GM10847 (cell line): ENCODE data around the gene PRKN.

Experiments
- POLR2A ChIP-seq: IDR thresholded peaks from 2 replicates; pipeline ENCODE4 v1.6.1; 2011; ENCODE audit not compliant: insufficient read length; ENCODE audit errors: extremely low read depth

The PRKN gene

DNA sequence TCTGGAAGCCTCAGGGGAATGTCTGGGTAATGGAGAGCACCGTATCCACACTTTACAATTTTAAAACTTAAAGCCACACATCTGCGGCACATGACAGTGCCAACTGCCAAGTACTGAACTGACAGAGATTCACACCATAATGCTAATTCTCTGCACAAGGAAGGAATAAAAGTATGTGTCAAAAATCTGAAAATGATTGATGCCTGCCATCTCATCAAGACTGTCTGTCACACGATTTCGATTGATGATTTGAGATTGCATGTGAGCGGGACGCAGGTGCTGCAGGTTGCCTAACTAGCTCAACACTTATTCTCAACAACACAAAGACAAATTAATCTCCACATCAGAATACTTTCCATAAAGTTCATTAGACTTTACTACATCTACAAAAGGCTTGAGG lies 391.2 kb downstream of the PRKN start:
- no peak for TF ChIP-seq POLR2A

DNA sequence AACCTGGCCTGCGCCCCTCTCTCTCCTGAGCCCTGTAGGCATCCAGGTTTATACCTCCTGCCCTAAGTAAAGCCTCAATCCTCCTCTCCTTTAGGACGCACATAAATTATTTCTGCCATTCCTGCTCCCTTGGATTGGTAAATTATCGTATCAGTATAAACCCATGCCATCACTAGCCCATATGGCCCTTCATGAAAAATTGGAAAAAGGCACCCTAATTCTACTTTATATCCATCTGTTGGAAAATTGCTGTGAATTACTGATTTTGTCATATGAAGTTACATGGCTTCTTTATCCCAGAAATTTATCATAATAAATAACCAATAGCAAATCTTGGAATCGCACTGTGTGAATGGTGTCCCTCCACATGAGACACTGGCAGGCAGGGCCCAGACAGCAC lies 395.2 kb downstream of the PRKN start:
- TF ChIP-seq POLR2A, result no peak

GRCh38 chr6:162331911-162332310 lies 395.7 kb downstream of the PRKN start:
- TF ChIP-seq POLR2A, result no peak

GRCh38 chr6:162325826-162326225 lies 401.7 kb downstream of the PRKN start:
- TF ChIP-seq POLR2A, result no peak

DNA sequence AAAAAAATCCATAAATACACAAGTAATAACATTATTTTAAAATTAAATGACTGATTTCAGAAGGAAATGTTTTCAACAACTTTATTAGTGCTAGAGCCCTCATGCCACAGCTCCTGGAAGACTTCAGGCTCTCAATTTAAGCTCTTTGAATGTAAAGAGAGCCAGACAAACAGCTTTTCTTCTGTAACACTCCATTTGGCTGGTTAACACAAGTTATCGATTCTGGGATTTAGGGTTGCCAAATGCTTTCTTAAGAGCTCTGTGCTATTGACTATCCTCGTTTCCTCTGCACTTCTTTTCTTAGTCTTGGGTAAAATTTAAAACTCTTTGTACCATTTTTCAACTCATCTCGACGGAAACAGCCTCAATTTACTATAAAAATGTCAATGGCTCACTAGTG lies 402.5 kb downstream of the PRKN start:
- no peak for TF ChIP-seq POLR2A

DNA sequence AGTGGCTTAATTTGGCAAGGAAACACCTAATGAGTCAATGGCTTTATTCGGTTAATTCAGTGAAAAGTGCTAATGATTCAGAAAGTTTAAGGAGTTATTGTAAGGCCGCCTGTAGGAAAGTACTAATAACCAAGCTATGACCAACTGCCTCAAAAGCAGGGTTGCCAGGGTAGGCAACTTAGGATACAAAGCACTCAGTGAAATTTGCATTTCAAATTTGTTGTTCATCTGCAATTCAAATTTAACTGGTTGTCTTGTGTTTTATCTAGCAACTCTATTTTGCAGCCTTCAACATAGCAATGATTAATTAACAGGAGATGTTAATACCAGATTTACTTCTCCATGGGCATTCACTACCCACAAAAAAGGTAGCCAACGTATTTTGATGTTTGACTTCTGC lies 412.3 kb downstream of the PRKN start:
- TF ChIP-seq POLR2A, result no peak

DNA sequence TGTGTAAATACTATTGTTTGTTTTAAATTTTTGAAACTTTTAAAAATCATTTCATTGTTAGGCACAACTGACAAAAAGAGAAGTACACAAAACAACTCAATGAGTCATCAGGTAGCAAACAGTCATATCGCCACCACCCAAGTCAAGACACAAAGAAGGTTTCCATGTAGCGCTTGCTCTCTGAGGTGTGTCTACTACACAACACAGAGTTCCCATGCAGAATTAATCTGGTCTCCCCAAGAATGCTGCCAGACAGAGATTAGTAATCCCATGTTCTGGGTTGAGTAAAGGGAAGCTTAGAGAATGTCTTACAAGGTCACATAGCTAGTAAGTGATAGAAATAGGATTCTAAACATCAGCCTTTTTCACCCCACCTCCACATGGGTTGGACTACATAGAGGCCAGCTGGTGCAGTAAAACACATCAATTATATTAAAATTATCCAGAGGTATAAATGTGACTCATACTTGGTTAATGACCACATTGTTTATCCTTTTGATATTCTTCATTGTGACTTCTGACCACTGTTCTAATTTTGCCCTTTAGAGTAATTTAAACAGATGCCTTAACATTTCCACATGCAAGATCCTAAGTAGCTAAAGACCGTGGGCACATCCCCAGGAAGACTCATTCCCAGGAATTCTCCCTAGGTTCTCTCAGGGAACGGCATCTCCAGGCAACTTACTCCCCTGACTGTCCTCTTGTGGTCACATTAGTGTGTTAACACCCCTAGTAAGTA lies 413.5 kb downstream of the PRKN start:
- TF ChIP-seq POLR2A, result no peak

DNA sequence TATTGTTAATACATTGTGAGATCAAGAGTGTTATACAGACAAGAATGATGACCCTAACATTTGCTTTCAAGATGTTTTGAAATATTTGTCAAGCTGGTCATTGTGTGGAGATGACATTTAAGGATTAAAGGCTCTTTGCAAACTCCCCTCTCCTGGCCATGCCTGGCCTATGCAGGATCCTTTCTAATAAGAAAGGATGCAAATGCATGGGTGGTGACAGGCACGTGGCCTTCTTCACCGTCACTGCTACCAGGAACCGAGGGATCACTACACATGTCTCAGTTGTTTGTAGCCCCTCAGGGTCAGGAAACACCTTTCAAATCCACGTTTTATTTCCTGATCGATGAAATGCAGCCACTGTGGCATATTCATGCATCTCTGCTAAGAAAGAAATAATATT lies 419.7 kb downstream of the PRKN start:
- no peak for TF ChIP-seq POLR2A

GRCh38 chr6:162306616-162307015 lies 420.9 kb downstream of the PRKN start:
- no peak for TF ChIP-seq POLR2A

DNA sequence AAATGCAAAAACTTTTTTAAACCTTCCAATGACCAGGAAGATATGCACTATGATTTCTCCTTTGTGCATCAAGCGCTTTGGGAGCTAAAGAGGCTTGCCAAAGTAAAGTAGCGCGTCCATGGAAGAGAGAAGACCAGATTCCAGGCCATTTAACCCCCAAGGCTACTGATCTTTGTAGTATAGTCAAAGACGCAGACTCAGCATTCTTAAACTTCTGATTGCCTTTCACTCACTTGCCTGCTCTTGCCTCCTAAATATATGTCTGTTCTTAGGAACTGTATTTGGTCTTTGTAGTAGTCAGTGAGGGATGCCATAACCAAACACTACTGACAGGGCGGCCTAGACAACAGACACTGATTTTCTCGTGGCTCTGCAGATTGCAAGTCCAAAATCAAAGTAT lies 426.4 kb downstream of the PRKN start:
- TF ChIP-seq POLR2A, result no peak

- no peak for TF ChIP-seq POLR2A
Observed at GRCh38 chr6:162294029-162294428, 433.5 kb downstream of the PRKN start.

DNA sequence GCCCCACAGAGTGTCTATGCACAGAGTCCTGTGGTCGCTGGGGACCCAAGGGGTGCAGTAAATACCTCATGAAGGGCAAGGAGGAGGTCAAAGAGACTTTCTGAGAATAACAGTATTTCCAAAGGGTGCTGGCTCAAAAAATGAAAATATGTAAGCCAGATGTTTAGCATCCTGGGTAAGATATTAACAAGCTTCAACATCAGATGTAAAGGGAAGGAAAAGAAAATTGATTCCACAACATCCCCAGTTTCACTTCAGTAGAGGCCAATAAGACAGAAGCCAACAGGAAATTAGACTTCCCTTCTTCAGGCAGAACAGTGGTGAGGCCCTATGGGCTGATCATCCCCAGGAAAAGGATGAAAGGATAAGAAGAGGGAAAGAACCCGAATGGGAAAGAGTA lies 434.7 kb downstream of the PRKN start:
- TF ChIP-seq POLR2A, result no peak

GRCh38 chr6:162290846-162291465 lies 436.6 kb downstream of the PRKN start:
- no peak for TF ChIP-seq POLR2A

DNA sequence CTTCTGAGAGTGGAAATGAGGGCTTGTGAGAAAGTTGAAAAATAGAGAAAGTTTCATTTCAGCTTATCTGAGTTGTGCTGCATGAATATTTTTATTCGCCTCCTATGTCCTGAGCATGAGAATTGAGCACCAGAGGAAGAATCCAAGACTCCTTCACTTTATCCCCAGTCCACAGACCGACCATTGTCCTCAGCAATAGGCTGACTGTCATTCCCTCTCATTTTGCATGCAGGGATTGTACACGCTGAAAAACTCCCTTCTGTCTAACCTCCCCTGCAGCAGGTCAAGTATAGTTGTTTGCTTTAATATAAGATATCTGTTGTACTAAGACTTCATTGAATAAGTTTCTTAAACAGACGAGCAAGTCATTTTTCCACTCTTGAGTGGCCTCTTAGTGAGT lies 437.6 kb downstream of the PRKN start:
- TF ChIP-seq POLR2A, result no peak

- no peak for TF ChIP-seq POLR2A
Observed at GRCh38 chr6:162273986-162274385, 453.6 kb downstream of the PRKN start.

DNA sequence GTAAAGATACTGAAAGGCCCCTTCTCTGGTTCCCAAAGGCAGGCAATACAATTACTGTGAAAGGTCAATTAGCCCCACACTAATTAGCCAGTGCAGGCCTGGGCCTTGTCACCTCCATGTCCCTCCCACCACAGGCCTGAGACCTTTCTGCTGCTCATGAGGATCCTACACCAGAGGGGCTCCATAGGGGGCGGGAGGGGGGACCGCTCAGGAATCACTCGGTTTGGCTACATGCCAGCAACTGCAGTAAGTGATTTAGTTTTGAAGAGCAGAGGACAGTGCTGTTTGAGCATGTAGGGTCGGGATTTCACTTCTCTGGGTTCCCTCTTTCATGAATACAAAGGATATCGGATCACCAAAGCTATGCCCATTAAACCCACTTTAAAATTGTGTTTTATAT lies 455.6 kb downstream of the PRKN start:
- TF ChIP-seq POLR2A, result no peak

- no peak for TF ChIP-seq POLR2A
Observed at GRCh38 chr6:162270966-162271365, 456.6 kb downstream of the PRKN start.
